H9 (cell line): Measurements from ENCODE around the gene NEURL1B. TPM values are rescaled to one million over a fixed set of nuclear protein-coding genes. Genes with fewer than 3 reads are reported as not detected.

Source experiments
- DNase-seq: peaks from one replicate; pipeline ENCODE4 v3.0.0-alpha.2; 2017
- H2AFZ ChIP-seq: one replicate; pipeline ENCODE4 v1.6.1; 2013; ENCODE audit warnings: mild to moderate bottlenecking, low read length, control low read depth, moderate library complexity
- H2AK5ac ChIP-seq: 2 replicates; pipeline ENCODE4 v1.6.1; 2013; ENCODE audit warnings: low read length, control low read depth, mixed read lengths; ENCODE audit not compliant: insufficient read length
- H2BK120ac ChIP-seq: one replicate; pipeline ENCODE4 v1.6.1; 2013; ENCODE audit warnings: low read depth, mild to moderate bottlenecking, low read length, control low read depth, inconsistent platforms; ENCODE audit not compliant: poor library complexity, severe bottlenecking
- H2BK12ac ChIP-seq: 2 replicates; pipeline ENCODE4 v1.6.1; 2013; ENCODE audit warnings: low read length, control low read depth, mixed read lengths, low read depth; ENCODE audit not compliant: insufficient read length
- H2BK15ac ChIP-seq: 2 replicates; pipeline ENCODE4 v1.6.1; 2013; ENCODE audit warnings: low read depth, low read length, control low read depth
- H2BK20ac ChIP-seq: one replicate; pipeline ENCODE4 v1.6.1; 2013; ENCODE audit warnings: low read depth, mild to moderate bottlenecking, low read length, control low read depth, inconsistent platforms; ENCODE audit not compliant: poor library complexity, severe bottlenecking
- H2BK5ac ChIP-seq: 2 replicates; pipeline ENCODE4 v1.6.1; 2013; ENCODE audit warnings: low read length, control low read depth, mixed read lengths; ENCODE audit not compliant: insufficient read length
- H3K14ac ChIP-seq: 2 replicates; pipeline ENCODE4 v1.6.1; 2013; ENCODE audit warnings: low read length, control low read depth; ENCODE audit not compliant: insufficient read depth
- H3K18ac ChIP-seq: 2 replicates; pipeline ENCODE4 v1.6.1; 2013; ENCODE audit warnings: low read depth, mild to moderate bottlenecking, mixed read lengths, low read length, control low read depth; ENCODE audit not compliant: insufficient read length
- H3K23ac ChIP-seq: 2 replicates; pipeline ENCODE4 v1.6.1; 2013; ENCODE audit warnings: low read length, control low read depth, mixed read lengths, low read depth; ENCODE audit not compliant: insufficient read length
- H3K23me2 ChIP-seq: 2 replicates; pipeline ENCODE4 v1.6.1; 2013; ENCODE audit warnings: low read depth, mild to moderate bottlenecking, mixed read lengths, low read length, control low read depth; ENCODE audit not compliant: insufficient read length, poor library complexity, severe bottlenecking
- H3K27ac ChIP-seq: 2 replicates; pipeline ENCODE4 v1.5.1; 2013; ENCODE audit warnings: low read length, control low read depth, mixed read lengths, low read depth; ENCODE audit not compliant: insufficient read length
- H3K27me3 ChIP-seq: 2 replicates; pipeline ENCODE4 v1.6.1; 2013; ENCODE audit warnings: low read length, control low read depth, inconsistent platforms; ENCODE audit not compliant: insufficient read depth
- H3K4ac ChIP-seq: 2 replicates; pipeline ENCODE4 v1.6.1; 2013; ENCODE audit warnings: low read depth, mild to moderate bottlenecking, control low read depth, inconsistent platforms, low read length, moderate library complexity
- H3K4me1 ChIP-seq: 2 replicates; pipeline ENCODE4 v1.6.1; 2013; ENCODE audit warnings: low read length, control low read depth, inconsistent platforms; ENCODE audit not compliant: insufficient read depth
- H3K4me2 ChIP-seq: 2 replicates; pipeline ENCODE4 v1.6.1; 2013; ENCODE audit warnings: low read length, control low read depth, mixed read lengths; ENCODE audit not compliant: insufficient read length, insufficient read depth
- H3K56ac ChIP-seq: 2 replicates; pipeline ENCODE4 v1.6.1; 2013; ENCODE audit warnings: low read depth, mild to moderate bottlenecking, mixed read lengths, low read length, control low read depth; ENCODE audit not compliant: insufficient read length
- H3K79me1 ChIP-seq: 2 replicates; pipeline ENCODE4 v1.6.1; 2013; ENCODE audit warnings: low read depth, mild to moderate bottlenecking, moderate library complexity, low read length, control low read depth, inconsistent platforms; ENCODE audit not compliant: insufficient read depth, poor library complexity, severe bottlenecking
- H3K79me2 ChIP-seq: 2 replicates; pipeline ENCODE4 v1.6.1; 2013; ENCODE audit warnings: low read length, control low read depth, inconsistent platforms; ENCODE audit not compliant: insufficient read depth
- H3K9ac ChIP-seq: 2 replicates; pipeline ENCODE4 v1.6.1; 2013; ENCODE audit warnings: low read length, control low read depth, mixed read lengths; ENCODE audit not compliant: insufficient read length; ENCODE audit errors: extremely low read depth
- H3K9me3 ChIP-seq: one replicate; pipeline ENCODE4 v1.6.1; 2013; ENCODE audit warnings: low read depth, low read length, inconsistent platforms; ENCODE audit not compliant: control insufficient read depth
- H3T11ph ChIP-seq: one replicate; pipeline ENCODE4 v1.6.1; 2013; ENCODE audit warnings: mild to moderate bottlenecking, low read length, control low read depth, inconsistent platforms
- H4K20me1 ChIP-seq: one replicate; pipeline ENCODE4 v1.6.1; 2013; ENCODE audit not compliant: control insufficient read depth, insufficient read length, insufficient read depth
- H4K5ac ChIP-seq: 2 replicates; pipeline ENCODE4 v1.6.1; 2013; ENCODE audit warnings: low read depth, mild to moderate bottlenecking, mixed read lengths, low read length, control low read depth; ENCODE audit not compliant: insufficient read length
- H4K8ac ChIP-seq: replicated peaks from 2 replicates; pipeline ENCODE4 v1.6.1; 2013; ENCODE audit warnings: low read length, control low read depth, mixed read lengths, low read depth; ENCODE audit not compliant: insufficient read length
- H4K91ac ChIP-seq: 2 replicates; pipeline ENCODE4 v1.6.1; 2013; ENCODE audit warnings: low read depth, mild to moderate bottlenecking, moderate library complexity, mixed read lengths, low read length, control low read depth; ENCODE audit not compliant: insufficient read length
- H3K27ac Mint-ChIP-seq, 3 experiments: 2 replicates in 2 of 3; 3 replicates in 1 of 3; pipeline ENCODE4 v1.8.0; 2020 to 2021; ENCODE audit warnings: mixed read lengths in 3 of 3, mild to moderate bottlenecking in 1 of 3, moderate library complexity in 1 of 3
- H3K27me3 Mint-ChIP-seq: 2 replicates; pipeline ENCODE4 v1.8.0; 2021; ENCODE audit warnings: low read depth, mild to moderate bottlenecking, moderate library complexity, mixed read lengths
- H3K36me3 Mint-ChIP-seq, 3 experiments: 2 replicates in 2 of 3; 3 replicates in 1 of 3; pipeline ENCODE4 v1.8.0; 2020 to 2021; ENCODE audit warnings: low read depth in 3 of 3, mixed read lengths in 3 of 3; ENCODE audit not compliant: insufficient read depth in 1 of 3
- H3K4me1 Mint-ChIP-seq, 2 experiments: 2 replicates each; pipeline ENCODE4 v1.8.0; 2020; ENCODE audit warnings: mixed read lengths in 2 of 2
- H3K4me3 Mint-ChIP-seq, 2 experiments: 2 replicates in 1 of 2; 3 replicates in 1 of 2; pipeline ENCODE4 v1.8.0; 2020 to 2021; ENCODE audit warnings: mild to moderate bottlenecking in 2 of 2, mixed read lengths in 2 of 2, moderate library complexity in 1 of 2
- H3K9me3 Mint-ChIP-seq, 2 experiments: 2 replicates in 1 of 2; 3 replicates in 1 of 2; pipeline ENCODE4 v1.8.0; 2020; ENCODE audit warnings: mild to moderate bottlenecking in 2 of 2, mixed read lengths in 2 of 2, moderate library complexity in 1 of 2
- CTCF ChIP-seq: fragments of 200-600 bp; sonication (generic); conservative IDR thresholded peaks from 3 replicates; pipeline ENCODE4 v1.8.0; 2021; ENCODE audit warnings: antibody characterized with exemption, mild to moderate bottlenecking
- WGBS: extraction: QIAGEN DNeasy Blood & Tissue Kit; methylation state at CpG from one replicate; pipeline ENCODE4 v1.1.7; 2013; ENCODE audit warnings: missing lambda C conversion rate, low lambda C conversion rate, mixed read lengths; ENCODE audit not compliant: insufficient read length; ENCODE audit errors: extremely low coverage; 5-methylcytosine and 5-hydroxymethylcytosine counted together
- total RNA-seq: library from RNA; stranded (reverse); gene quantifications from 2 replicates; pipeline ENCODE4 v1.2.1, GENCODE V29; 2021

The NEURL1B gene
- total RNA-seq, 1 experiment from 2014 or later = 3.6 TPM

- no peak overlapping the region for H4K8ac ChIP-seq
- H3K4me2 ChIP-seq = no peak overlapping the region
- Mint-ChIP-seq H3K9me3 (no peaks in the 10 kb centered on the region), H3K36me3 (no peaks in the 10 kb centered on the region), H3K27ac (no peak overlapping the region; a peak in 1 of 7 replicates), H3K27me3 (no peaks in the 10 kb centered on the region; the same call in 1 of the 2 replicates), H3K4me1 (peaks cover 10 to 20% of the 10 kb centered on the region in 2 experiments), H3K4me3 (no peak overlapping the region)
- H2BK5ac ChIP-seq = no peak overlapping the region
- no peaks in the 10 kb centered on the region for H3K79me2 ChIP-seq
- no peak overlapping the region for H2BK15ac ChIP-seq
- no peaks in the 10 kb centered on the region; the same call in 1 of the 2 replicates for H3K4me1 ChIP-seq
- H3K79me1 ChIP-seq = no peaks in the 10 kb centered on the region
- DNase-seq = no peak
- WGBS = no CpG with 5 or more reads among the region's 2 CpGs
- no peak overlapping the region for H4K91ac ChIP-seq
- H3K18ac ChIP-seq = no peak overlapping the region
- H2BK20ac ChIP-seq = no peak overlapping the region
- H3K56ac ChIP-seq = no peak overlapping the region
- no peak overlapping the region for H2AFZ ChIP-seq
- H3K27ac ChIP-seq = no peak overlapping the region
- H4K20me1 ChIP-seq = peaks cover 2% of the 10 kb centered on the region
- H3K9me3 ChIP-seq = no peaks in the 10 kb centered on the region
- no peaks in the 10 kb centered on the region for H3K23me2 ChIP-seq
- no peak overlapping the region for H3K14ac ChIP-seq
- no peak overlapping the region for H3K9ac ChIP-seq
- no peak overlapping the region for H2BK12ac ChIP-seq
- no peaks in the 10 kb centered on the region for H3K27me3 ChIP-seq
- H3T11ph ChIP-seq = no peak overlapping the region
- no peak overlapping the region for H3K23ac ChIP-seq
- no peak overlapping the region for H4K5ac ChIP-seq
- H3K4ac ChIP-seq = no peak overlapping the region
- H2AK5ac ChIP-seq = no peak overlapping the region
- no peak for TF ChIP-seq CTCF
- no peak overlapping the region for H2BK120ac ChIP-seq
Measured at GRCh38 chr5:172662596-172662995, 21.5 kb downstream of the NEURL1B start.
